Fibroblast of lung (primary cell): ENCODE results near the gene SPATA32.

Experiments used
- CTCF ChIP-seq, 2 donors: IDR thresholded peaks in 1 of 2; conservative IDR thresholded peaks in 1 of 2; 1 replicate in 1 of 2; 2 replicates in 1 of 2; pipeline ENCODE4 v1.5.1; 2011 to 2012; ENCODE audit warnings: low read length in 2 of 2, control low read depth in 1 of 2, inconsistent platforms in 1 of 2, low read depth in 1 of 2, mild to moderate bottlenecking in 1 of 2
- EZH2 ChIP-seq: IDR thresholded peaks from 2 replicates; pipeline ENCODE4 v1.5.1; 2012; ENCODE audit warnings: low read length, control low read depth, mild to moderate bottlenecking; ENCODE audit errors: missing control alignments

- no peak for TF ChIP-seq CTCF (conservative IDR thresholded peaks at IDR 0.05 in 1 of 2, IDR thresholded peaks at IDR 0.05 in 1 of 2; ENCODE audit: low read depth in 1 of 2, low read length in 2 of 2)
- no peak for TF ChIP-seq EZH2
These were observed 25.6 kb downstream of the SPATA32 start for GRCh38 chr17:45236282-45236606.
